ENCODE data around the gene HGS.

HGS gene

GRCh38 chr17:81684442-81684911 is 666 bp downstream of the HGS start:
- H3K4me1 ChIP-seq (ENCODE audit: control insufficient read depth, insufficient read depth, low read length, poor library complexity, severe bottlenecking): peaks cover 20% of the 10 kb centered on the region
- DNase-seq: no peak
- peak overlapping the region; percentile 67 for H3K27ac ChIP-seq (ENCODE audit: insufficient read depth, low read length, poor library complexity, severe bottlenecking)
- no peaks in the 10 kb centered on the region for H3K9me3 ChIP-seq (ENCODE audit: control insufficient read depth, low read length)
- peaks cover 34% of the 10 kb centered on the region for H3K36me3 ChIP-seq (ENCODE audit: control insufficient read depth, insufficient read depth, low read length)
- H3K4me3 ChIP-seq (ENCODE audit: insufficient read depth, low read depth, low read length, poor library complexity, severe bottlenecking): peak overlapping the region; percentile 79
- H3K27me3 ChIP-seq (replicated peaks; ENCODE audit: control insufficient read depth, insufficient read depth, low read length, poor library complexity, severe bottlenecking): no peaks in the 10 kb centered on the region

- DNase-seq: no peak
- no peaks in the 10 kb centered on the region for H3K27me3 ChIP-seq (replicated peaks; ENCODE audit: control insufficient read depth, insufficient read depth, low read length, poor library complexity, severe bottlenecking)
- peaks cover 41% of the 10 kb centered on the region for H3K36me3 ChIP-seq (ENCODE audit: control insufficient read depth, insufficient read depth, low read length)
- no peaks in the 10 kb centered on the region for H3K9me3 ChIP-seq (ENCODE audit: control insufficient read depth, low read length)
- H3K27ac ChIP-seq (ENCODE audit: insufficient read depth, low read length, poor library complexity, severe bottlenecking): peak overlapping the region; percentile 67
- H3K4me3 ChIP-seq (ENCODE audit: insufficient read depth, low read depth, low read length, poor library complexity, severe bottlenecking): peak overlapping the region; percentile 79
- peaks cover 20% of the 10 kb centered on the region for H3K4me1 ChIP-seq (ENCODE audit: control insufficient read depth, insufficient read depth, low read length, poor library complexity, severe bottlenecking)
Measured at GRCh38 chr17:81685108-81685507, 1.3 kb downstream of the HGS start.

GRCh38 chr17:81686614-81687013 is 2.8 kb downstream of the HGS start:
- DNase-seq: no peak
- Histone ChIP-seq H3K9me3 (ENCODE audit: control insufficient read depth, low read length) (no peaks in the 10 kb centered on the region), H3K4me1 (ENCODE audit: control insufficient read depth, insufficient read depth, low read length, poor library complexity, severe bottlenecking) (peaks cover 20% of the 10 kb centered on the region), H3K4me3 (ENCODE audit: insufficient read depth, low read depth, low read length, poor library complexity, severe bottlenecking) (no peak overlapping the region), H3K27me3 (replicated peaks; ENCODE audit: control insufficient read depth, insufficient read depth, low read length, poor library complexity, severe bottlenecking) (no peaks in the 10 kb centered on the region), H3K27ac (ENCODE audit: insufficient read depth, low read length, poor library complexity, severe bottlenecking) (no peak overlapping the region), H3K36me3 (ENCODE audit: control insufficient read depth, insufficient read depth, low read length) (peaks cover 55% of the 10 kb centered on the region)

DNA sequence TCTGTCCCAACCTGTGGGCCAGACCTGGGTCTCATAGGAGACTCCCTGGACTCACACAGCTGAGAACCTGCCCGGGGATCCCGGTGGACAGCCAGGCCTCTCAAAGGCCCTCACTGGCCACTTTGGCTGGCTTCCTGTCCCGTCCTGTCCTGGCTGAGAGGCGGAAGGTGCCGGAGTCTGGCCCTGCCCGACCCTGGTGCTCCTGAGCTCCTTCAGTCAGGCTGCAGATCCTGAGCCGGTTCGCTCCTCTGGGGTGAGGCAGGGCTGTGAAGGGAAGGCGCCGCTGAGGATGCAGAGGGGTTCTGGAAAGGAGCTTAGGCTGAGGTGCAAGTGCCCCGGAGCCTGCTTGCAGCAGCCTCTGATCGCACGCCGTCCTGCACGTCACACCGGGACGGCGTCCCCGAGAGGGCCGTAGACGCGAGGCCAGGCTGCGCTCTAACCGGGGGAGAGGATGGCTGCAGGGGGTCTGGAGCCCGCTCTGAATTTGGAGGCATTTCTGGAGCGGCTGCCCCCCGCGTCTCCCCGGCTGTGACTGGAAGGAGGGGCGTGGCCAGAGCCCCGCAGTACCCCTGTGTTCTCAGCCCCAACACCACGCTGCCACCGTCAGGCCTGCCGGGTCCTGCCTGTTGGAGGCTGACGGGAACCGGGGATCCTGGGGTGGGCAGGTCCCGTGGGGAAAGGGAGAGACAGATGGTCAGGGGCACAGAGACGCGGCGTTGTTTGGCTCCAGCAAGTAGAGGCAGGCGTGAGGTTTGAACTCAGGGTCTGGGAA is 4.1 kb downstream of the HGS start:
- Histone ChIP-seq H3K9me3 (ENCODE audit: control insufficient read depth, low read length) (no peaks in the 10 kb centered on the region), H3K27me3 (replicated peaks; ENCODE audit: control insufficient read depth, insufficient read depth, low read length, poor library complexity, severe bottlenecking) (no peaks in the 10 kb centered on the region), H3K4me1 (ENCODE audit: control insufficient read depth, insufficient read depth, low read length, poor library complexity, severe bottlenecking) (peaks cover 14% of the 10 kb centered on the region), H3K27ac (ENCODE audit: insufficient read depth, low read length, poor library complexity, severe bottlenecking) (no peak overlapping the region), H3K4me3 (ENCODE audit: insufficient read depth, low read depth, low read length, poor library complexity, severe bottlenecking) (no peak overlapping the region), H3K36me3 (ENCODE audit: control insufficient read depth, insufficient read depth, low read length) (peaks cover 69% of the 10 kb centered on the region)
- DNase-seq: no peak

GRCh38 chr17:81688616-81689015 is 4.8 kb downstream of the HGS start:
- H3K27ac ChIP-seq (ENCODE audit: insufficient read depth, low read length, poor library complexity, severe bottlenecking): no peak overlapping the region
- peaks cover 75% of the 10 kb centered on the region for H3K36me3 ChIP-seq (ENCODE audit: control insufficient read depth, insufficient read depth, low read length)

GRCh38 chr17:81690066-81690465 is 6.3 kb downstream of the HGS start:
- DNase-seq: no peak
- H3K4me3 ChIP-seq (ENCODE audit: insufficient read depth, low read depth, low read length, poor library complexity, severe bottlenecking): no peak overlapping the region
- peaks cover 5% of the 10 kb centered on the region for H3K4me1 ChIP-seq (ENCODE audit: control insufficient read depth, insufficient read depth, low read length, poor library complexity, severe bottlenecking)
- peaks cover 90% of the 10 kb centered on the region for H3K36me3 ChIP-seq (ENCODE audit: control insufficient read depth, insufficient read depth, low read length)
- H3K27ac ChIP-seq (ENCODE audit: insufficient read depth, low read length, poor library complexity, severe bottlenecking): peak overlapping the region; percentile 5
- H3K9me3 ChIP-seq (ENCODE audit: control insufficient read depth, low read length): no peaks in the 10 kb centered on the region
- H3K27me3 ChIP-seq (replicated peaks; ENCODE audit: control insufficient read depth, insufficient read depth, low read length, poor library complexity, severe bottlenecking): no peaks in the 10 kb centered on the region

More at GRCh38 chr17:81688616-81689015, 4.8 kb downstream of the HGS start:
- Histone ChIP-seq H3K9me3 (ENCODE audit: control insufficient read depth, low read length) (no peaks in the 10 kb centered on the region), H3K4me3 (ENCODE audit: insufficient read depth, low read depth, low read length, poor library complexity, severe bottlenecking) (no peak overlapping the region), H3K27me3 (replicated peaks; ENCODE audit: control insufficient read depth, insufficient read depth, low read length, poor library complexity, severe bottlenecking) (no peaks in the 10 kb centered on the region), H3K4me1 (ENCODE audit: control insufficient read depth, insufficient read depth, low read length, poor library complexity, severe bottlenecking) (peaks cover 13% of the 10 kb centered on the region)
- DNase-seq: no peak

DNA sequence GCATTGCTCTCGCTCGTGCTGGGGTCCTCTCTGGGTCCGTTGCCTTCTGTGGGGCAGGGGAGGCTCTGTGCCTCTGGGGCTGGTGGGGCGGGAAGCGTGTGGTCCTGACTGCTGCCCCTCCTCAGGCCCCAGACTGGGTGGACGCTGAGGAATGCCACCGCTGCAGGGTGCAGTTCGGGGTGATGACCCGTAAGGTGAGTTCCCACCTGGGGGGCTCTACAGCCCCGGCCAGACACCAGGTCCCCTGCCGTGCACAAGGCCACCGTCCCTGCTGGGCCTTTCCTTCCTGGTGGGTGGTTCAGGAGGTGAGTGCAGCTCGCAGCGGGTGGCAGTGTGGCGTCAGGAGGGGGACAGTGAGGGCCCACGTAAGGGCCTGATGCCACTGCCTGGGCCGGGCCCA is 6.7 kb downstream of the HGS start:
- no peak for DNase-seq
- H3K36me3 ChIP-seq (ENCODE audit: control insufficient read depth, insufficient read depth, low read length): peaks cover 94% of the 10 kb centered on the region
- no peak overlapping the region for H3K4me3 ChIP-seq (ENCODE audit: insufficient read depth, low read depth, low read length, poor library complexity, severe bottlenecking)

GRCh38 chr17:81691196-81691595 is 7.4 kb downstream of the HGS start:
- Histone ChIP-seq H3K9me3 (ENCODE audit: control insufficient read depth, low read length) (no peaks in the 10 kb centered on the region), H3K4me3 (ENCODE audit: insufficient read depth, low read depth, low read length, poor library complexity, severe bottlenecking) (no peak overlapping the region), H3K36me3 (ENCODE audit: control insufficient read depth, insufficient read depth, low read length) (peaks cover 99% of the 10 kb centered on the region), H3K27me3 (replicated peaks; ENCODE audit: control insufficient read depth, insufficient read depth, low read length, poor library complexity, severe bottlenecking) (no peaks in the 10 kb centered on the region), H3K4me1 (ENCODE audit: control insufficient read depth, insufficient read depth, low read length, poor library complexity, severe bottlenecking) (no peaks in the 10 kb centered on the region), H3K27ac (ENCODE audit: insufficient read depth, low read length, poor library complexity, severe bottlenecking) (no peak overlapping the region)
- no peak for DNase-seq

More for the DNA sequence above, 6.7 kb downstream of the HGS start:
- H3K27me3 ChIP-seq (replicated peaks; ENCODE audit: control insufficient read depth, insufficient read depth, low read length, poor library complexity, severe bottlenecking): no peaks in the 10 kb centered on the region
- H3K9me3 ChIP-seq (ENCODE audit: control insufficient read depth, low read length): no peaks in the 10 kb centered on the region
- no peaks in the 10 kb centered on the region for H3K4me1 ChIP-seq (ENCODE audit: control insufficient read depth, insufficient read depth, low read length, poor library complexity, severe bottlenecking)
- peak overlapping the region; percentile 5 for H3K27ac ChIP-seq (ENCODE audit: insufficient read depth, low read length, poor library complexity, severe bottlenecking)

GRCh38 chr17:81691608-81692007 is 7.8 kb downstream of the HGS start:
- no peak for DNase-seq
- H3K4me3 ChIP-seq (ENCODE audit: insufficient read depth, low read depth, low read length, poor library complexity, severe bottlenecking): no peak overlapping the region
- no peaks in the 10 kb centered on the region for H3K4me1 ChIP-seq (ENCODE audit: control insufficient read depth, insufficient read depth, low read length, poor library complexity, severe bottlenecking)
- no peaks in the 10 kb centered on the region for H3K27me3 ChIP-seq (replicated peaks; ENCODE audit: control insufficient read depth, insufficient read depth, low read length, poor library complexity, severe bottlenecking)
- H3K27ac ChIP-seq (ENCODE audit: insufficient read depth, low read length, poor library complexity, severe bottlenecking): no peak overlapping the region
- H3K36me3 ChIP-seq (ENCODE audit: control insufficient read depth, insufficient read depth, low read length): peaks cover 99% of the 10 kb centered on the region
- H3K9me3 ChIP-seq (ENCODE audit: control insufficient read depth, low read length): no peaks in the 10 kb centered on the region

GRCh38 chr17:81693509-81694210 is 9.8 kb downstream of the HGS start:
- no peak for DNase-seq
- peaks cover 99% of the 10 kb centered on the region for H3K36me3 ChIP-seq (ENCODE audit: control insufficient read depth, insufficient read depth, low read length)
- no peaks in the 10 kb centered on the region for H3K4me1 ChIP-seq (ENCODE audit: control insufficient read depth, insufficient read depth, low read length, poor library complexity, severe bottlenecking)
- no peak overlapping the region for H3K4me3 ChIP-seq (ENCODE audit: insufficient read depth, low read depth, low read length, poor library complexity, severe bottlenecking)
- no peaks in the 10 kb centered on the region for H3K27me3 ChIP-seq (replicated peaks; ENCODE audit: control insufficient read depth, insufficient read depth, low read length, poor library complexity, severe bottlenecking)
- no peak overlapping the region for H3K27ac ChIP-seq (ENCODE audit: insufficient read depth, low read length, poor library complexity, severe bottlenecking)
- H3K9me3 ChIP-seq (ENCODE audit: control insufficient read depth, low read length): no peaks in the 10 kb centered on the region
